Inflammatory macrophage (primary cell): Measurements from ENCODE around the gene TGM2.
A peak's percentile ranks its signal among the peaks of the same experiment; 100 is the strongest.

Source experiments
- DNase-seq, 2 donors: peaks; one replicate each; pipeline ENCODE4 v3.0.0-alpha.2; 2020 to 2022

Gene TGM2

GRCh38 chr20:38130687-38131587 is 34.1 kb downstream of the TGM2 start:
- no peak for DNase-seq

- DNase-seq: no peak
These were observed 35.0 kb downstream of the TGM2 start for GRCh38 chr20:38129893-38130609.

GRCh38 chr20:38129248-38129865 is 35.7 kb downstream of the TGM2 start:
- DNase-seq: no peak

- DNase-seq: no peak
These were observed 36.4 kb downstream of the TGM2 start for GRCh38 chr20:38128691-38129090.

- DNase-seq: no peak
These were observed 37.0 kb downstream of the TGM2 start for GRCh38 chr20:38127920-38128528.

GRCh38 chr20:38126932-38127621 is 38.0 kb downstream of the TGM2 start:
- DNase-seq: peak; percentile 22 to 52

GRCh38 chr20:38126146-38126921 is 38.7 kb downstream of the TGM2 start:
- peak in 1 of 2 donors; percentile 0 for DNase-seq

GRCh38 chr20:38125157-38126056 is 39.7 kb downstream of the TGM2 start:
- peak in 1 of 2 donors; percentile 0 for DNase-seq

GRCh38 chr20:38123021-38123587 is 42.0 kb downstream of the TGM2 start:
- DNase-seq: peak in 1 of 2 donors; percentile 0

- DNase-seq: peak in 1 of 2 donors; percentile 0
These were observed 43.3 kb downstream of the TGM2 start for GRCh38 chr20:38121741-38122140.

GRCh38 chr20:38120625-38120988 is 44.5 kb downstream of the TGM2 start:
- DNase-seq: no peak

GRCh38 chr20:38119446-38119845 is 45.6 kb downstream of the TGM2 start:
- DNase-seq: no peak

- DNase-seq: no peak
These were observed 47.4 kb downstream of the TGM2 start for GRCh38 chr20:38117635-38118034.

GRCh38 chr20:38117205-38117604 is 47.9 kb downstream of the TGM2 start:
- DNase-seq: no peak

- no peak for DNase-seq
These were observed 48.5 kb downstream of the TGM2 start for GRCh38 chr20:38116409-38117165.

- no peak for DNase-seq
These were observed 49.2 kb downstream of the TGM2 start for GRCh38 chr20:38115896-38116295.

- DNase-seq: peak in 1 of 2 donors; percentile 0
These were observed 49.9 kb downstream of the TGM2 start for GRCh38 chr20:38115205-38115604.

- peak; percentile 6 to 26 for DNase-seq
These were observed 50.7 kb downstream of the TGM2 start for GRCh38 chr20:38114353-38114791.
